HG02571 (cell line): ENCODE measurements around the gene STX17.
"Not testable (repeated sequence)": the region's sequence is repeated elsewhere in the genome, so short reads cannot be mapped to it uniquely, and the experiment has no call there.

Experiments
- ATAC-seq: cut with Tn5 transposase; IDR thresholded peaks from one replicate; pipeline ENCODE4 v1.9.1; 2021; ENCODE audit warnings: mild to moderate bottlenecking, moderate library complexity; ENCODE audit not compliant: unreplicated experiment

STX17 gene

DNA sequence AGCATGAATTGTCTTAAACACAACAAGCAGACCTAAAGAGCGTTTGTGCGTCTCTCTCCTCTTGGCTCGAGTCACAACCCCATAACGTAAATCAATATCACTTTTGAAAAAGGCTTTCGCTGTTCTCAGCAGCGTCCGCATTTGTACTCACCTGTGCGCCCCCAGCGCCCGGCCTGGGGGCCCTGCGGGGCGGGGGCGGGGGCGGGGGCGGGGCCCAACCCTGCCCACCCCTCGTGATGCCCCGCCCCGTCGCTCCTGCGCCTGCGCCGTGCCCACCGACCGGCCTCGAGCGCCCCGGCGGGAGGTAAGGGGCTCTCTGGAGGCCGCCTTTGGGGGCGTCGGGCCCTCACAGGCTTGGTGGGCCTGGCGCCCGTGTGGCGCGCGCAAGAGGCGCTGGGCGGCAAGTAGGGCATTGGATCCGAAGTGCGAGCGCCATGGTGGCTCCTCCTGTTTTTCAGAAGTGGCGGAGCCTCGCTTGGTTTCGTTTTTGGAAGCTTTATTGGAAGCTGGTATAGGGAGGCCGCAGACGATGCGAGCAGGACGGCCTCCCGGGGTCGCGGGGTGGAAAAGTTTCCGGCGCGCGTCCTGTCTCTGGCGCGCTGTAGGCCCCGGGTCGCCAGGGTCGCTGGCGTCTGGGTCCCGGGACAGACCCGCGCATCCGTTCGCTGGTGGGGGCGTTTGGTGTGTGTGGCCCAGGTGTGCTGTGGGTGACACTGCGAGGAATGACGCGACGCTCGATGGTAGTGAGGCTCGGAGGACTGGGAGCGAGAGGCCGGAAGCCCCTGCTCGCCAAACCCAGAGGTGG is at the start of gene STX17:
STX17 (plus strand) TSS at position 252 of the 805 bp plus-strand sequence. CDS start 8,586 bp downstream, outside the sequence.
- ATAC-seq: peak; percentile 86

DNA sequence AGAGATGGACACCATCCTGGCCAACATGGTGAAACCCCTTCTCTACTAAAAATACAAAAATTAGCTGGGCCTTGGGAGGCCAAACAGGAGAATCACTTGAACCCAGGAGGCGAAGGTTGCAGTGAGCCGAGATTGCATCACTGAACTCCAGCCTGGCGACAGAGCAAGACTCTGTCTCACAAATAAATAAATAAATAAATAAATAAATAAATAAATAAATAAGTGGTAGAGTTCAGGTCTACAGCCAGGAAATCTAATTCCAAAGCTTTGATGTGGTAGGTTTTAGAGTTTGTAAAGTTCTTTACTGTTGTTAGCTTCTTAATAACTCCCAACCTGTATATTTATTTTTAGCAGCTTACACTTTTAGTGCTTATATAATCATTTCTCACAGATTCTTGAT is 48.9 kb upstream of the STX17 start:
- ATAC-seq: not testable (repeated sequence)

DNA sequence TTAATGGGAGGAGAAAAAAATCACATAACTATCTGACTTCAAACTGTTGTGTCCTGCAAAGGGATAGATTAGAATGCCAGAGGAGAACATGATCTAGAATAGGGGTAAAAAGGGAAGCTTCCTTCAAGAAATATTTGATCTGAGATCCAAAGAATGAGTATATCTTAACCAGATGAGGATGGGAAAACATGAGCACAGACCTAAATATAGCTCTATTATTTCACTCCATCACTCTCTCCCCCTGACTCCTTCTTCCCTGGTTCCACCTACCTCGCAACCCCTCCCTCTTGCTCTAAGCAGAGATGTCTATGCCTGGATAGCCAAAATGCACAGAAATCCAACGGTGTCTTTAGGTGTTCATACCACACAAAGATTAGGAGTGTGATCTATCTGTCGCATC is 48.4 kb upstream of the STX17 start:
- ATAC-seq: no peak

DNA sequence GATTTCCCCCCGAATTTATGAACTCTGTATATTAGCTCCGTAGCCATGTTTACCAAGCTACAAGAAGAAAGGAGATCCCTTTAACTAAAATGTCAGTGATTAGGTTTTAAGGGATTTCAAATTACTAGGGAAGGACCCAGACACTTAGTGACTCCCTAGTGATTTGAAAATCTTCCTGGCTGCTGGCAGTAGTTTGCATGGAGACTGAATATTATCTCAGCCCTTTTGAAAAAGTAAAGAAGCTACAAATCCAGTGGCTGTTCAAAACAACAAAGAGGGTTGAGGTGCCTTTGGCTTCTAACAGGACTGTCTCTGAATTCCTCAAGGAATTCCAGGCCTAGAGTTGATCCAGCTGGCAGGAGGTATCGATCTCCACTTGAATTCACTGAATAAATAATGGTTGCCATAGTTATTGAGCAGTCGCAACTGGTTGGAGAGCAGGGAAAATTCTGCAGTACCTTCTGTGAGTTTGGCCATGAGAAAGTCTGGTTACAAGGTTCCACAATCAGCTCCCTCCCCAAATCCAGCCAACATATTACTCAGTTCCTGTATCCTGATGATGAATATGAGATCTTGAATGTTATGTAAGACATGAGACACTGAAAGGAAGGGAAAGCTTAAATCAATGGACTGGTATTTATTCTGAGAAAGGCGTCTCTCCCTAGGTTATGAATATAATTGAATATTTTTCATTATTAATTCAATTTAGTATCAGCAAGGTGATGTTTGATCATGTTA is 47.0 kb upstream of the STX17 start:
- no peak for ATAC-seq

DNA sequence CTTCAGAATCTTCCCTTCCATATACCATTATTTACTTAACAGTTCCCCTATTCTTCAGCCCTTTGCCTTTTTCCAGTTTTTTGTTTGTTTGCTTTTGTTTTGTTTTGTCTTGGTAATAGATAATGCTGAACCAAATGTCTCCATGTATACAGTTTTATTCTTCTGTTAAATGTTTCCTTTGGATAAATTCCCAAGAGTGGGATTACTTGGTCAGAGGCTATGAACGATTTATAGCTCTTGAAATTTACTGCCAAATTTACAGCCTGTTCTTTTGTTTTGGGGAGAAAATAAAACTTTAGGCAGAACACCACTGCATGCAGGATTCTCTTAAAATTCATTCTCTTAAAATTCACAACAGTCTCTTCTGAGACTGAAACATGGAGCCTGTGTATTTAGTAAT is 46.2 kb upstream of the STX17 start:
- ATAC-seq: no peak

DNA sequence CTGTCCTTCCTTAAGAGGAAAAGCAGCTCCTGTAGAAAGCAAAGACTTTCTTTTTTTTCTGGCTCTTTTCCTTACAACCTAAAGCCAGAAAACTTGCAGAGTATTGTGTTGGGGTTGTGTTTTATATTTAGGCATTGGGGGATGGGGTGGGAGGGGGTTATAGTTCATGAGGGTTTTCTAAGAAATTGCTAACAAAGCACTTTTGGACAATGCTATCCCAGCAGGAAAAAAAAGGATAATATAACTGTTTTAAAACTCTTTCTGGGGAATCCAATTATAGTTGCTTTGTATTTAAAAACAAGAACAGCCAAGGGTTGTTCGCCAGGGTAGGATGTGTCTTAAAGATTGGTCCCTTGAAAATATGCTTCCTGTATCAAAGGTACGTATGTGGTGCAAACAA is 42.5 kb upstream of the STX17 start:
- ATAC-seq: no peak

DNA sequence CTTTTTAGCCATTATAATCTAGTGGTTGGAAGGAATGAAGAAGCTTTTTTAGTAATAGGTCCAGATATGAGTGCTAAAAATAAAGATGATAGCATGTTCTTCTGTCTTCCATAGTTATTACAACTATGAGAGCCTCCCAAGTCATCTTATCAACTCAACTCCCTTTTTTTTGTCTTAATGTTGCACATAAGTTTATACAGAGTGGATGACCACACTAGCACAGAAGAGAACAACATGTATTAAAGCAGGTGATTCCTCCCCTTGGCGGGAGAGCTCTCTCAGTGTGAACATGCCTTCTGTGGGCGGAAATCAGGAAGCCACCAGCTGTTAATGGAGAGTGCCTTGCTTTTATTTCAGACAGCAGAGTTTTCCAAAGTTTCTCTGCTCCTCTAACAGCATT is 40.1 kb upstream of the STX17 start:
- ATAC-seq: no peak

DNA sequence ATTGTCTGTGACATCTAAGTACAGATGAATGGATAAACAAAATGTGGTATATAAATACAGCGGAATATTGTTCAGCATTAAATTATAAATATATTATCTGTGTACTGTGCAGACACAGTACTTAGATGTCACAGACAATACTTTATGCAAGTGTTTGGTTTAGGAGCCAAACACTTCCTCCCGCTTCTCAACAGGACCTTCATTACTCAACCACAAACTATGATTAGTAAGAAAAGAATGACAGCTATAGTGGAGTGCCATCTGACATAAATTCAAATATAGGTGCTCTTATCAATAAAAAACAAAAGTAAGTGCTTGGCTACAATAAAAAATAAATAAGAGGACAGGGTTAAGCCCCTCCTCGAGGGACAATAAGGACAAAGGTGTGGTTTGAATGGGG is 38.9 kb upstream of the STX17 start:
- no peak for ATAC-seq

DNA sequence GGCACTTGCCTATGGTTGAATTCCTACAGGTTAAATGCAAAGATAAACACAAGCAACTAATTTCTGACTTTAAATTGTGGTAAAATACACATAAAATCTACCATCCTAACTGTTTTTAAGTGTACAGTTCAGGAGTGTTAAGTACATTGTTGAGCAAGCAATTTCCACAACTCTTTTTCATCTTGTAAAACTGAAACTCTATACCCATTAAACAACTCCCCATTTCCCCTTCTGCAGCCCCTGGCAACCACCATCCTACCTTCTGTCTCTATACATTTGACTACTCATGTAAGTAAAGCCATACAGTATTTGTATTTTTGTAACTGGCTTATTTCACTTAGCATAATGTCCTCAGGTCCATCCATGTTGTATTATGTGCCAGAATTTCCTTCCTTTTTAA is 38.5 kb upstream of the STX17 start:
- ATAC-seq: peak; percentile 58

DNA sequence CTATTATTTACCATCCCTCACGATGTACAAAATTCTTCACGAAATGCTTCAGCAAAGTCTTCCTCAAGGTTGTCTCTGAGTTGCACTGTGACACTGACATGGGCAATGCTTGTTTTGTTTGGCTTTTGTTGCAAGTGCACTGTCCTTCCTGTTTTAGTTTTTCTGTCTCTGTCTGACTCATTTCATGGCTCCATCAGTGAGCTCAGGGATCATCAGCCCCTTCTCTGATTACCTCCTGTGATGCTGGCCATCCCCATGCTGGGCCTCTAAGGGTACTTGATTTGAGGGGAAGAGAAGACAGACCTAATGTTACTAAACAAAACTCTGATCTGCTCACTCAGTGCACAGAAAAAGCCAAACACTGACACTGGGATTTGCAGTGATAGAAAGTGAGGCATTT is 37.6 kb upstream of the STX17 start:
- ATAC-seq: no peak

DNA sequence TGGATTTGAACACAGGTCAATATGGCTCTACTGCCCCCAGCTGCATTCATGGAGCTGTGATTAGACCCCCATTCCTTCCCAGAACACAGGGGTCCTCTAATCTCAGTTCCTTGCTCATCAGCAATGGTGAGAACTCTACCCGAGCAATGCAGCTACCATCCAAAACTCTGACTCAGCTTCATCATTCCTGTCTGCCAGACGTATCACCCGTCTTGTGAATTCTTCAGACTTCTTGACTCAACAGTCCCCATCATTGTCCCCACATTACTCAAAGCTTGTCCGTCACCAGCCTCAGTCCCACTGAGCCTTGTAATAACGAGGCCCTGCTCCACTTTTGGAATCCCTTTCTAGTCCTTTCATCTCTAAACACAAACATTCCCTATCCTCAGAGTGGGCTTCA is 36.3 kb upstream of the STX17 start:
- ATAC-seq: no peak

DNA sequence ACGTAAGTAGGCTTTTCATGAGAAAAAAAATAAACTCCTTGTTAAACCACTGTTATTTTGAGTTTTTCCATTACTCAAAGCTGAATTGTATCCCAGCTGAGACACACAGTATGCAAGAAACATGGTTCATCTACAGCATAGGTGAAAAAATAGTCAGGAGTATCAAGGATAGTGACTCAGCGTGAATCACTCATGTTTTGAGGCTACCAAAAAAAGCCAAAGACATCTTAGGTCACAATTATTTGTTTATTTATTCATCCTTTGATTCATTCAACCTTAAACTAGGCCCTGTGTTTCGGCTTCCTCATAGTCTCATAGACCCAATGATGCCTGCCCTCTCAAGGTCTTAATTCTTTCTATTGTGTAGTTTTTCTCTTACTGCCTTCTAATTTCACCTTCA is 32.9 kb upstream of the STX17 start:
- no peak for ATAC-seq

DNA sequence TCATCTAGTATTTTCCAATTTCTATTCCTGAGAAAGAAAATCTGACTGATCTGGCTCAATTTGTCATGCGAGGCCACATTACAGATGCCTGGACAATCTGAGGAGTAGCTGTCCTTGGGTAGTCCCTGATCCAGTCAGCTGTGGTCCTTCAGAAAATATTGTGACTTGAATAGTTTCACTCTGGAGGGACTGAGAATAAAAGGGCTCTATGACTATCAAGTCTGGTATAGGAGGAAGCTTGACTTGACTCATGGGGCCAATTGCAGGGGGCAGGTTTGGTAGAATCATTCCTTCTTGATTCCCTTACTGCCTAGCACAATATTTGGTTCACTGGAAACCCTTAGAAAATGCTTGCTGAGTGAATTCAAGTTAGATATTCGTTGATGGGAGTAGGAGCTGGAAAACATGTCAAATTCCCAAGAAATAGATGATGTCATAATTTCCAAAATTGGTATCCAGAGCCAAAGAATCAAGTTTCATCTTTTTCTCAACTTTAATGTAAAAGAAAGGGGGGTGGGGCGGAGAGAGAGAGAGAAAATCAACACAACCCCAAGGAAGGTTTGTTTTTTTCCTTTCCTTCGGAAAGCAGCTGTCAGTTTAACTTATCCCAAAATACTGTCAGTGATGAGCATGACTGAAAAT is 32.4 kb upstream of the STX17 start:
- no peak for ATAC-seq

DNA sequence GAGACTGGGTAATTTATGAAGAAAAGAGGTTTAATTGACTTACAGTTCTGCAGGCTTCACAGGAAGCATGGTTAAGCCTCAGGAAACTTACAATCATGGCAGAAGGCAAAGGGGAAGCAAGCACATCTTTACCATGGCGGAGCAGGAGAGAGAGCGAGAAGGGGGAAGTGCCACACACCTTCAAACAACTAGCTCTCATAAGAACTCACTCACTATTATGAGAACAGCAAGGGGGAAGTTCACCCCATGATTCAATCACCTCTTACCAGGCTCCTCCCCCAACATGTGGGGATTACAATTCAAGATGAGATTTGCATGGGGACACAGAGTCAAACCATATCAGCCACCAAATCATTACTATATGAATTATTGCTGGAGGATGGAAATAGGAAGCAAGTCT is 30.3 kb upstream of the STX17 start:
- ATAC-seq: no peak

DNA sequence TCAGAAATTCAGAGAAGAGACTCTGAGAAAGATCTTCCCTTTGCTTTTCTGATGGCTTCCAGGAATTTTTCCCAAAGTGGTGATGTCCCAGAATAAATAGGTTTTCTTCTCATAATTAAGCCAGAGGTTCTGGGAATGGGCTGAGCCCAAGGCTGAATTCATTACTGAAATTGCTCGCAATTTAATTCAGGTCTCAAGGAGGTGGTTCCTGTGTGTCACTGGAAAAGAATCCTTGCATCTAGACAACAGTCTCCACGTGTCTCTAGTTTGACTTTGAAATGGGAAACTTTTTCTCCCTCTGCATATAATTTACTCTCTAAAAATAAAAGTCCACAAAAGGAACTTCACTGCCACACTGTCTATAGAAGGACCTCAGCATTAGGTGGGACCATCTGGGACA is 27.8 kb upstream of the STX17 start:
- ATAC-seq: no peak

DNA sequence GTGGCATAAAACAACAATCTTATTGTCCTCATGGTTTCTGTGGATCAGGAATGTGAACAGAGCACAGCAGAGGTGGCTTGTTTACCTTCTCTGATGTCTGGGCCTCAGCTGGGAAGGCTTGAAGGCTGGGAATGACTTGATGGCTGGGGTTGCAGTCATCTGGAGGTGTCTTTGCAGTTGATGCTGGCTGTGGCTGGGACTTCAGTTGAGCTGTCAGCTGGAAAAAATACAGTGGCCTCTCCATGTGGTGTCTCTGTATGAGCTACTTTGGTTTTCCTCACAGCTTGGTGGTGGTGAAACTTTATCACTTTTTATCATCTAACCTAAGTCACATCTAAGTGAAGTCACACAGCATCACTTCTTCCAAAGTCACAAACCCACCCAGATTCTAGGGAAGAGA is 24.7 kb upstream of the STX17 start:
- ATAC-seq: no peak

DNA sequence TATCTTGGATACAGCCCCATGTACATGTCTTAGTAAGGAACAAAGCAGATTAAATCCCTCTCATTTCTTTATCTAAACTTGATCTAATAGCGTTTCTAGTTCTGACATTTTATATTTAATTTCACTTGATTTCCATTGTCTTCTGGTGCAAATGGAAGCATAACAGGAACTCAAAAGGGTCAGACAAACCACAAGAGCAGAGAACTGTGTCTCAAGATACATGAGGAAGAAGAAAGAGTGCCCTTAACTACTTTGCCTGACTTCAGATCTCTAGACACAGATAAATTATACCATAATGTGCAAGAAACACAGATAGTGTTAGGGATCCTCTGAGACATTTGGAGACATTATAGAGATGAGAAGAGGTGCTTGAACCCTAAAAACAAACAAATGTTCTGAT is 20.7 kb upstream of the STX17 start:
- ATAC-seq: no peak

DNA sequence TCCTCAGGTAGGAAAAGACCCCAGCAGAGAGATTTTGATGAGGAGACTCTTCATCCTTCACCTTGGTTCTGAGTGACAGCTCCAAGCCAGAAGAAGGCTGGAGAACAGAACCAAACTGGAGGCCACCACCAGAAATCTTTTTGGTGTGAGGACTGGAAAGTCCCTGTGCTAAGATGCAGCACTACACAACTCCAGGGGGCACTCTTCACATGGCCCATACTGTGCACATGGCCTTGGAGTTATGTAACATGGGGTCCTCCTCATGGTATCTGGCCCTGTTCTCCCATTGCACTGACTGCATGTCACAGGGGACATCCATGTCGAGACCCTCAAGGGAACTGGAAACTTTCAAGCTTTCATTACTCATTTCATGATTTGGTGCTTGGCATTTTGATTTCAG is 17.3 kb upstream of the STX17 start:
- ATAC-seq: no peak

DNA sequence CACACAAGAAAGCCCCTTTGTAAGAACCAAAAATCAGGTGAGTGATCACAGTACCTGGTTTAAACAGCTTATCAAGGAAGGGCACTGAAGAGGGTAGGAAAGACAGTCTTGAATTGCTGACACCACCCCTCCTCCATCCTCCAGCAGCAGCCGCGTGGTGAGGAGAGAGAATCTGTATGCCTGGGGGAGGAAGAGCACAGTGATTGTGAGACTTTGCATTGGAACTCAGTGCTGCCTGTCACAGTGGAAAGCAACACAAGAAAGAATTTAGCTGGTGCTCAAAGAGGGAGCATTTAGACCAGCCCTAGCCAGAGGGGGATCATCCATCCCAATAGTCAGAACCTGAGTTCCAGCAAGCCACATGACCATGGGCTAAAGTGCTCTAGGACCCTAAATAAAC is 11.6 kb upstream of the STX17 start:
- no peak for ATAC-seq

DNA sequence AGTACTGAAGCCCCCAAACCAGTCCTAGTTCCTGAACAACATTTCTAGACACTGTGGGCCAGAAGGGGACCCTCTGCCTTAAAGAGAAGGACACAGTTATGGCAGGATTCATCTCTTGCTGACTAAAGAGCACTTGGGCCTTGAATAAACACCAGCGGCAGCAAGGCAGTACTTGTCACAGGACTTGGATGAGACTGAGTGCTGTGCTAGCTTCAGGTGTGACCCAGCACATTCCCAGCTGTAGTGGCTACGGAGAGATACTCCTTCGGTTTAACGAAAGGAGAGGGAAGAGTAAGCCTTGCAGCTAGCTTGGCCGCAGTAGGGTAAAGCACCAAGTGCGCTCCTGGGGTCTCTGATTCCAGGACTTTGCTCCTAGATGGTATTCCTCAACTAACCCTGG is 10.9 kb upstream of the STX17 start:
- no peak for ATAC-seq

DNA sequence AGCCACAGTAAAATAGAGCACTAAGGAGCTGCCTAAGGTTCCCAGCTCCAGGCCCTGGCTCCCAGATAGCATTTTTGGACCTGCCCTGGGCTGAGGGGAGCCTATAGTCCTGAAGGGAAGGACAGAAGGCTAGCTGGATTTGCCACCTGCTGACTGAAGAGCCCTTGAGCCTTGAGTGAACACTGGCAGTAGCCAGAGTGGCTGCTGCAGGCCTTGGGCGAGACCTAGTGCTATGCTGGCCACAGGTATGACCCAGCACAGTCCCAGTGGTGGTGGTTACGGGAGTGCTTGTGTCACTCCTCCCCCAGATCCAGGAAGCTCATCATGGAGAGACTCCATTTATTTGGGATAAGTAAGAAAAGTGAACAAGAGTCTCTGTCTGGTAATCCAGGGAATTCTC is 10.3 kb upstream of the STX17 start:
- no peak for ATAC-seq

DNA sequence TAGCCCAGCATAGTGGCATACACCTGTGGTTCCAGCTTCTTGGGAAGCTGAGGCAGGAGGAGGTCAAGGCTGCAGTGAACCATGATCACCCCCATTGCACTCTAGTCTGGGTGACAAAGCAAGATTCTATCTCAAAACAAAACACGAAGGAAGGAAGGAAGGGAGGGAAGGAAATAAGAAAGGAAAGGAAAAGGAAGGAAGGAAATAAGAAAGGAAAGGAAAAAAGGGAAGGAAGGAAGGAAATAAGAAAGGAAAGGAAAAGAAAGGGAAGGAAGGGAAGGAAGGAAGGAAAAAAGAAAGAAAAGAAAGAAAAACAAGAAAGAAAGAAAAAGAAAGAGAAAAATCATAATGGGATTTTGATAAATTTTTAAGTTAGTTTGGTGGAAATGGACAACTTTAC is 3.1 kb upstream of the STX17 start:
- no peak for ATAC-seq
